HG02759 (cell line): Measurements from ENCODE around the gene CREB5.

Source experiments
- ATAC-seq: cut with Tn5 transposase; IDR thresholded peaks from one replicate; pipeline ENCODE4 v1.9.1; 2021; ENCODE audit warnings: mild to moderate bottlenecking, moderate library complexity; ENCODE audit not compliant: unreplicated experiment

The CREB5 gene

DNA sequence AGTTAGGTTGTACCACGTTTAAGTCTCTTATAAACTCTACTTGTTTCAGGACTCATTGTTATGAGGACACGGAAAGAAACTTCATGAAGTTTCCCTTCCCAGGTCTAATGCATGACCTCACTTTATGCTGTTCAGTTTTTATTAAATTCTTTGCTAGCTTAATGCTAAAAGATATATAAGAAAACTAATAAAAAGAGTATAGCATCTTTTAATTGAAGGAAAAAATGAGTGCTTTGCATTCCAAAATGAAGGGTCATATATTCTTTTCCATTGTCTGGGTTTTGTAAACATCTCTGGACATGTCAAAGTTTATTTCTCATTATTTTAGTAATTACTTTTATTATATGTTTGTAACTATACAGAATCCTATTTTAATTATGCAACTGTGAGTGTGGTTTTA, 255.8 kb downstream of the CREB5 start:
- no peak for ATAC-seq

DNA sequence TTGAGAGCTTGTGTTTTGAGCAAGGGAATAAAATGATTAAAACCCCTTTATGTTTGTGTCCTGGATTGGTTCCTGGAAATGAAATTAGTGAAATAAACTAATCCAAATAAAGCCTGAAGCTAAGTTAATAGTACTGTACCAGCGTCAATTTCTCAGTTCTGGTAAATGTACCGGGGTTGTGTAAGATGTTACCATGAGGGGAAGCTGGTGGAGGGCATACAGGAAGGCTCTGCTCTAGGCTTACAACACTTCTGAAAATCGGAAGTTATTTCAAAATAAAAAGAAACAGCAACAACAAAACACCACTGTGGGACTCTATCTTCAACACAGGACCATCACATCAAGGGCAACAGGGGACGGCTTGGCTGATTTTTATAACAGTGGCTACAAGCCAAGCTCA, 257.0 kb downstream of the CREB5 start:
- ATAC-seq, result no peak

DNA sequence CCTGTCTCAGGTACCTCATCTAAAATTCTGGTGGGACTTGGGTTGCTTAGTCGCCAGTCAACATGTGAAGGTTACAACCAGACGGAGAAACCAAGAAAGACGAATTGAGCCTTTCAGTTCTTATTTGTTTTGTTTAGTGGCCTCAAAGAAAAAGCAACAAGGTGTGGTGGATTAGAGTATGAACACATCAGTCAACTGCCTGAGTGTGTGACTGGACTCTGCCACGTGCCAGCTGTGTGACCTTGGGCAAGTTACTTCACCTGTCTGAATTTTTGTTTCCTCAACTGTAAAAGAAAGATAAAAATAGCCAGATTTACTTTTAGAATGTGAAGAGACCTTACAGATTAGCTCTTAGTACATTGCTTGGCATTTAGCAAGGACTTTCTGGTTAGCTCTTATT, 259.2 kb downstream of the CREB5 start:
- no peak for ATAC-seq

DNA sequence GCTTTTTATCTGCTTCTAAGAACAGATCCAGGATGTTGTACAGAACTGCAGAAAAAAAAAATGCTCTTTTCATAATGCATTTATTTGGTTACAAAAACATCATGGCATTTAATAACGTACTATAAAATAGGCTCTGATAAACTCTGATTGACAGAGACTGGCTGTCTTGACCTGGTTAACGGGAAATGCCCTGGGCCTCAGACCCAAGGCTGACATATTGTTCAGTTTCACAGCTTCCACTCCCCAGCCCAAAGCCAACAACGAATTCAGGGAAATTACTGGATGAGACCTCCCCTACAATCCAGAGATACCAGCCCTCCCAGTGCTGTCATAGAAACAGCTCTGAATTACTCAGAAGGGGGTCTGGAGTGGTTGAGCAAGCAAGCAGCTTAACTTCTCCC, 260.1 kb downstream of the CREB5 start:
- no peak for ATAC-seq

DNA sequence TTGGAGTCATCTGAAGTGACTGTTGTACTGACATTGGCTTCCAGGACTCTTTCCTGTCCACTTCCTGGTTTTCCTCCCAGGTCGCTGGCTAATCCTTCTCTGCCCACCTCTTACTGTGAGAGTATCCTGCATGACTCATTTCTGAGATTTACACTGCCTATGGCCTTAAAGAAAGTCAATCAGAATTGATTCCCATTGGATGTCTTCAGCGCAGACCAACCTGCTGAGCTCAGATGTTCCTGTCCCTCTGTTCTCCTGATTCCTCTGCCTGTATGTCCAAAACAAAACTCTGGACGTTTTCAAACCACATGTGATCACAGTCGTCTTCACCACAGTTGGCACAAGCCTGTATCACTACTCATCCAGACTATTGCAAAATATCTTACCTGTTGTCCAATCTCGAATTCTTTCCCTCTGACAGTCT, 262.1 kb downstream of the CREB5 start:
- ATAC-seq, result no peak

DNA sequence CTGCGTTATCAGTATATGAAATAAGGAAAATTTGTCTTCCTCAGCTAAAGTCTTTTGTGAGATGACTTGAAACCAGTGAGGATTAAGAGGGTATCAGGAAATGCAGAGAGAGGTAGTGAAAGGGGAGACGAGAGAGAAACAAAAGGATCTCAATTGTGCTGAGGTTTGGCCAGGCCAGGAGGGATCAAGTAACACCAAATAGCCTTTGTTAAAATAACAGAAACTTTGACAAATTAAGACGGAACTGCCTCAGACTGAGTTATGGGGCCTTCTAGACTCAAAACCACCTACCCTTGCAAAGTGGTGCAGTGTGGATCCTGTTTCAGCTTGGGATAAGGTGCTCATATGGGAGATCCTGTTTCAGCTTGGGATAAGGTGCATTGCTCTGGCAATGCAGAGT, 263.1 kb downstream of the CREB5 start:
- no peak for ATAC-seq

DNA sequence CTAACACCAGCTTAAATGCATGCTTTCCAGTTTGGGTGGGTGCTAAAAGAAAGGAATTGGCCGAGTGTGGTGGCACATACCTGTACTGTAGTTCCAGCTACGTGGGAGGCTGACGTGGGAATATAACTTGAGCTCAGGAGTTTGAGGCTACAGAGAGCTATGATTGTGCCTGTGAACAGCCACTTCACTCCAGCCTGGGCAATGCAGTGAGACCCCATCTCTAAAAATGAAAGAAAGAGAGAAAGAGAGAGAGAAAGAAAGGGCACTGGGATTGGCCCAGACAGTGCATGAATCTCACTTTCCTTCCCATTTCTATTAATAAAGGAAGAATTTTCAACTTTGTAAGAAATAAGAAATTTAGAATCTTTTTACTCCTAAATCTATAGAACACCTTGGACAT, 265.4 kb downstream of the CREB5 start:
- no peak for ATAC-seq

DNA sequence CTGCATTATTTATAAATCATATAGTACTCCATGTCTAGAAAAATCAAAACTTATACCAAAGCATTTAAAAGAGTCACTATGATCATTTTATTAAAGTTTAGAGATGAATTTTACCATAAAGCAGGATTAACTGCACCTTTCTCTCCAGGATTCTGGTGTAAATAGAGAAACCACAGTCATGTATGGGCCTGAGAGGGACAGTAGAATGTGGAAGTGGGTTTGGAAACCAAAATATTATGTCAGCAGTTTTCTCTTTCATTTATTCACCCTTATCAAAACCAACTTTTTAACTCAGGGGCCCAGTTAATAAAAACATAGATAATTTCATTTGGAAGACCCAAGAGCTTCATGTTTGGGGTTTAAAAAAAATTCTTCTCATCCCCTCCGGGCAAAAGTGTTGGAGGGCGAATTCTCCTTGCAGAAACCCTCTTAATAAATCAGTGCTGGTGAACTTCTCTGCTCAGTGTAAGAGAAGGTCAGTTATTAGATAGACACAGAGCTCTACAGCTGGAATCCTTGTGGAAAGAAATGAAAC, 266.2 kb downstream of the CREB5 start:
- no peak for ATAC-seq

DNA sequence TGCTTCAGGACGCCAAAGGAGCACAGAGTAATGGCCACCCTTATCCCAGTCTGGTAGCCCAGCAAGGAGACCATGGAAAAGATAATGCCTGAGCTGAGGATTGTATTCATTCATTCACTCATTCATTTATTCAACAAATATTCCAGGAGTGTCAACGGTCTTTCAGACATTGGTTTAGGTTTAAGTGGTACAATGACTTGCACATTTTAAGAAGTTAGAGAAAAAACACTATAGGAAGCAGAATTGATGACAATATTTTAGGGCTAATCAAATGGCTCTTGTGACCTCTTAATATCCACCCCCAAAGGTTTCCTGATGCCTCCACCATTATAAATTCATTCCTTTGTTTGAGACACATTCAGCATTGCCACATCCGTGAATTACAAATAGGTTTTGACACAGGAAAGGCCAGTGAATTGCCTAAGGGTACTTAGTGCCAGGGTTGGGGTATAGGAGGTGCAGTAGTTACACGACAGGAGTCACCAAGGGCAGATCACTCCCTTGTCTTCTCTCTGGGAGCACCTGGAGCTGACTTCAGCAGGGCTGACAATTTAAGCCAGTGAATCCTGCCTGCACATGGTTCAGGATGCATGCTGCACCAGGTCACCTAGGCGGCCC, 269.5 kb downstream of the CREB5 start:
- no peak for ATAC-seq

DNA sequence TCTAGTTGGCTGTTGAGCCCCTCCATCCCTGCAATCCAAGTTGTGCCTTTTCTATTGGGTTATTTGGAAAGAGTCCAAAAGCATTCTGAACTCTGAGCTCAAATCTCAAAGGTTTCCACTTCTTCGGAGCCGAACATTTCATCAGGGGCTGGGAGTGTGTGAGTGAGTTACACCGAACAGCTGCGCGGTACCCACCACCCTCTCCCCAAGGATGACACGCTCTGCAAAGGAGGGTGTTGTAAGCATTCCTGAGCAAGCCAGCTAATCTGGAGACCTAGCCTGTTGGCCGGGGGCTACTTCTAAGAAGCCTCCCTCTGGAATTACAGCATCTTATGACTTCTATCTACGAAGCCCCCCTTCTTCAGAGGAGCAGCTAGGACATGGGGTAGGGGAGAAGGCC, 270.5 kb downstream of the CREB5 start:
- ATAC-seq, result no peak

DNA sequence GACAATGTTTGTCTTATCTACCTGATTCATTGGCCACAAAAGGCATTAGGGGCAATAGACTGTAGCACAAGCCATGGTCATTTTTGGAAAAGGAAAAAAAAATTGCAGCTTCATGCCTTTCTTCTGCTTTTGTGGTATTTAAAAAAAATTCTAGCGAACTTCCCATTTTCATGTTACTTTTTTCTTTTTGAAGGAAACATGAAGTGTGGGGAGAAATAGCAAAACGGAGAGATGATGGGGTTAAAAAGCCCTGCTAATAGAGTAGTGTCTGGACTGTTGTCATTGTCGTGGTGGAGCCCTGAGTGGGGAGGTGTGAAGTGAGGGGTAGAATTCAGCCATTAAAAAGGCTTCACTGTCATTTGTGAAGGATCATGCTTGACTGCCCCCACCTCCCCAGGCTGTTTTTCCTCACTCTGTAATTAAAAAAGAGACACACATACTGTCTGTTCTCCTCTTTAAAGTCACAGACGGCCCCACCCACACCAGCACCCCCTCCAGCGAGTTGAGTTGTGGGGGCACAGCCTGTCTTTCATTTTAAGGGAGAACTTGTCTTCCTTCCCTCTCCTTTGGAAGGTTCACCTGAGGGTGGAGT, 272.4 kb downstream of the CREB5 start:
- ATAC-seq, result peak; percentile 34

DNA sequence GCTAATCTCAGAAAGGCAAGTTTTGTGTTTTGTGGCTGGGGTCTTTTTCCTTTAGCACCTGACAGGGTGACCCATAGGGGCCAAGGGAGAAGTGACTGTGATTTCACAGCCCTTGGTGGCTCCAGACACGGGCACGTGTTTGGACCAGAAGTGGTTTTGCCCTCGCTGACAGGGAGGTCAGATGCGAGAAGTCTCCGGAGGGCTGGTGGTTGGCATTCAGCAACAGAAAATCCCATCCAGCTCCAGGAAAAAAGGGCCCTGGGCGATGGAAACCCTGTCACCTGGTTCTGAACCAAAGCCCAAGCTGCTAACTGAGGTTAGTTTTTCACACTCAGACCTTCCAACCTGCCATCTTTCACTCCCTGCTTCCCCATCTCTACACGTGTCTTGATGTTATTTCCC, 272.9 kb downstream of the CREB5 start:
- ATAC-seq, result peak; percentile 24

DNA sequence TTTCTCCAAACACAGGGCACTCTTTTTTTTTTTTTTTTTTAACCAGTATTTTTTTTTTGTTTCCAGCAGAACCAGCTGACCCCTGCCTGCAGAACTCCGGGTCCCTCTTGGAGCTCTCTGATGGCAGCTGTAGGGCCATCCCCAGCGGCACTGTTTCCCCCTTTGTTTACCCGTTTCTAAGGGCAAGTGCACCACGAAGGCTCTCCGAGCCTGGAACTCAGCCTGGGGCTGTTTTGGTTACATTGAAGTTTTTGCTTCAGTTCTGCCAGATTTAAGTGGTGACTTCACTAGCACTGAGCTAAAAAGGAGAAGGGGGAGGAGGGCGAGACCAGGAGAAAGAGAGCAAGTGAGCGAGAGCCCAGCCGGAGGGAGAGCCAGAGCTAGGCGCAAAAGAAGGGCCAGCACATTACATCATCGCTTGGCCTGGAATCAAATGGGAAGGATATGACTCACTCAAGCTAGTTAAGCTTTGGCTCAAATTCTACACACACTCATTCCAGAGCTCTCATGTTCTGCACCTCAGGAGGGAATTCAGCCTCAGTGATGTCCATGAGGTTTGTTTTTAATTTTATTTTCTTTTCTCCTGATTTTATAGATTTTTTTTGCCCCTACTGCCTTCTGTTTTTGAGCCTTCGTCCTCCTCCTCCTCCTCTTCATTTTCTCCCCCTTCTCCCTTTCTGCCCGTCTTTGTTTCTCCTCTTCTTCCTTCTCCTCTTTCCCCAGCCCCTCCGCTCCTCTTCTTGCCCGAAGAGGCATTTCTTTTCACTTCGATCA, 273.5 kb downstream of the CREB5 start:
- peak; percentile 52 for ATAC-seq

DNA sequence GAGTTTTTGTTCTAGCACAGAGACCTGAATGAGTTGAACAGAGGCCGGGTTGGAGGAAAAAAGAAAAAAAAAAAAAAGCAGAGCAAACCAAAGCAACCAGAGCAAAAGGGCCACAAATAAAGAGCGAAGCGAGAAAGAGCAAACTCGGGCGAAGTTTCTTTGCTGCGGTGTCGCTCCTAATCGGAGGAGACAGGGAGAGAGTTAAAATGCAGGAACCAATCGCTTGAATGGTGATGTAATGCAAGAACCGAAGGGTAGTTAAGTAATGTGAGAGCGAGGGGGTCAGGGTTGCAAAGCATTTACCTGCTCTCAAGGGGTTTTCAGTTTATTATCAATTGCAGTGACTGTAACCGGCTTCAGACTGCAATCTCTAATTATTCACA, 274.1 kb downstream of the CREB5 start:
- ATAC-seq, result no peak

DNA sequence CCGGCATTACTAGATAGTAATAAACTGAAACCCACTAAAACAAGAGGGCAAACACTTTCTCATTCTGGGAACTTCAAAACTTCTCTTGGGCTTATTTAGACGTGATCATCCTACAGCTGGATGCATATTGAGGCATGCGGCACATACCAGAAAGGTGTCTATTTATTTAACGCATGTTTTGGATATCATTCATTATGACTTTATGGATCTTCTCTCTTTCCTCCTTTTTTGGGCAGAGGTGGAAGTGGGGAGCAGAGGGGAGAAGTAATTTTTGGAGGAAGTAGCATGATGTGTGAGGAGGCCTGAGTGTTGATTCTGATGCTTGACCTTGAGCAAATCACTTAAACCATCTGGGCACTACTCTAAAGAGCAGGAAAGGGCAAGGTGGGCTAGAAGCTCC, 275.2 kb downstream of the CREB5 start:
- ATAC-seq, result no peak

DNA sequence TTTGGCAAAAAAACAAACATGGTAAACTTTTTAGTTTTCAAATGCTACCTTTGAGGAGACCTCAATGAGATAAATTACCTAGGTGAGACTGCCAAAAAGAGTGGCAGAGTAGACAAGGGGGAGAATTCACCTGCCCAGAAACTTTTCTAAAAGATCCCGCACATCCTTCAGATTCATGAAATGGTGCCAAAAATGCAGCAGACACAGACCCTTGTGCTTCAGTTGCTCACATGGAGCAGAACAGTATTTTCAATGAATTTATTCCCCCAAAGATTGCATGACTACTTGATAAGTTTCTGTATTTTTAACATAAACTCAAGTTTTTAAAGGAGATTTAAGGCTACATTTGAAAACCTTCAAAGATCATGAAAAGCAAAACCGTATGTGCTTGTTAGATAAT, 275.9 kb downstream of the CREB5 start:
- ATAC-seq, result no peak

DNA sequence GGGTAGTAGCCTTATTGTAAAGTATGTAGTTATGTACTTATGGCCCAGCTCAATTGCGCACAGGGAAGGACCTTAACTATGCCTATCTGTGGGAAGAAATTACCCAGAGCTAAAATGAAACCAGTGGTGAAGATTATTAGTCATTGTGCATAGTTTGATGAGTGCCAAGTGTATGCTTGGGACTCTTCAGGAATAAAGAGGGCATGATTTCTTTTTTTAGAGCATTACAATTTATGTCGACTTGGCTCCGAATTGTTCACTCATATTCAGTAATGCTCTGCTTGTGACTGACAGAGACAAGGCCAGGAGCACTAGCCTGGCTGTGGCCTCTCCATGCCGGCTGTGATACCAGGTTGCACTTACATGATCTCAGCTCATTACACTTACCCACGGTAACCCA, 276.3 kb downstream of the CREB5 start:
- no peak for ATAC-seq

DNA sequence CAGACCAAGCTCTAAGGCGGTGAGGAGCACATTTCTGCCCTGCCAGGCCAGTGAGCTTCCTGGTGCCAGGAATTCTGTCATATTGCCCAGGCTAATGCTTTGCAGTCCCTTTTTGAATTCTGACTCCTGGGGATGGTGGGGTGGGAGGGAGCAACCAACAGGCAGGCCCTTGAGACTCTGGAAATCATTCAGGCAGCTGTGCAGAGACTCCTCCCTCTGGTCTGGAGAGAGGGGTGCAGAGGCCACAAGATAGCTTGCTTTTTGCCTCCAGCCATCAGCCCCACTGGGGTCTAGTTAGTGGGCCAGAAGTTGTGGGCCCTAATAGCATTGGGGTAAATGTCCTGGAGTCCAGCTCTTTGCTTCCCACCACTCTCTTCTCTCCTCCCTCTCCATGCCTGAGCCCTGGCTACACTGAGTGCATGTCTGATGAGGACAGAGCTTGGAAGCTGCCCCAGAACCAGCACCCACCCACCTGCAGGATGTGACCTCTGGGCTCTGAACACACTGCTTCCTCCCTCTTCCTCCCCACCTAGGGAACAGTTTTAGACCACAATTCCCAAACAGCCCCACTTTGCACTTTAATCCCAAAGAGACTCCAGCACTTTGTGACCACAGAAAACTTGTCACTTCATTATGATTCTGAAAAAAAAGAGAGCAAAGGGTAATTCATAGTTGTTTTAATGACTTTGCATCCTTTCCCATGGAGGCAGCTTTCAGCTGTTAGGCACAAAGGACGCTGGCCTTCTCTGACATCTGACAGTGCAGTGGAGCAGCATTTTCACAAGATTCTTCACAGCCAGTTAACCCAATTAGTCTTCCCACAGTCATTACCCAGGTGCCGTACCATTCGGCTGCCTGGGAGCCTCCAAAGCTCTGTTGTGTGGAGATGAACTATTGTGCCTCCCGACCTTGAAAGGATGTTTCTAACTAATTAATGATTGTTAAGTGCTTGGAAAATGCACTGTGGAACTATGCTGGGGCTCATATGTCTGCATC, 283.3 kb downstream of the CREB5 start:
- no peak for ATAC-seq

DNA sequence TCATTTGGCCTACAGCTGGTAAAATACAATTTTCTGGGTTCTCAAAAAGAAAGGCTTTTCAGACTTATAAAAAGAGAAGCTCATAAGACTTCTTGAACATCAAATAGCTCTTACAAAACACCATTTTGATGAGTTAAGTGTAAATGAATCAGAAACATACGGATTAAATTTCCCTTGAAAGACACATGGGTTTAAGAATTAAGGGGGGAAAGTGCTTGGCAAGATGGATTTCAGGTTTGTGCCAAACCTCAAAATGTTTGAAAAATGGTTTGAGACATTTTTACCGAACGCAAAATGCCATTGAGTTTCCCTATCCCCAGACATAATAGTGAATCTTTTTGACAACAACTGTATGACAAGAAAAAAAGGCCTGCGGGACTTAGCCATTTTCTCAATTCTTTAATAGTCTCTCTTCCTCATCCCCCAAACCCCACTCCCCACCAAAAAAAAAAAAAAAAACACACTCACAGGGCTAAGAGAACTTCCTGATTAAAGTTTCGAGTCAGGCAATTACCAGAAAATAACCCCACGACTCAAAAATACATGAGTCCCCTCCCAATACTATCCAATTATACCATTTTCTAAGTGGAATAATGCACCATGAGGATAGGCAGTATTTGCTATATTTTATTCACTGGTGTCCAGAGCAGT, 285.7 kb downstream of the CREB5 start:
- no peak for ATAC-seq

DNA sequence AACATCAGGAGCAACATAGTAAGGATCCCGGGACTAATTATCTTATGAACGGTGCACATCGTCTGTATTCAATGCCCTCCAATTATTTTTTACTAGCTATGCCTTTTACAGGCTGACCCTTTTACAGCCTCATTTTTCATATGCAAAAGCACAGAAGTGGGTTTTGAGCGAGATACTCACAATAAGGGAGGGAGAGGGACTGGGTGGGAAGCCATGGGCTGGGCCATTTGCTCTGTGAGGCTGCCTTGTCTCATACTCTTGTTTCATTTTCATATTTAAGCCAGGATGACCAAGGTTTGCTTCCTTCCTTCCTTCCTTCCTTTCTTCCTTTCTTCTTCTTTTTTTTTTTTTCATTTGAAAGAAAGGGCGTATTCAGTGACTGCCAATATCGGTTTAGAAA, 286.5 kb downstream of the CREB5 start:
- ATAC-seq, result no peak
